SK-N-SH treated with all-trans-retinoic acid at 6 μM for 48 hours (cell line): ENCODE measurements around the gene TRPC6.

Source experiments
- ATAC-seq: fragments of 200-7000 bp; cut with Tn5 transposase; 3 replicates; pipeline ENCODE4 v1.9.1; 2020; ENCODE audit warnings: mild to moderate bottlenecking, moderate library complexity
- ARNTL ChIP-seq: fragments of 450-650 bp; formaldehyde crosslinking; IDR thresholded peaks from 2 replicates; pipeline ENCODE4 v1.5.0; 2020; ENCODE audit warnings: low read depth, mild to moderate bottlenecking, moderate library complexity, borderline replicate concordance
- BACH2 ChIP-seq: fragments of 250-450 bp; sonication (Bioruptor Pico); IDR thresholded peaks from 2 replicates; pipeline ENCODE4 v1.9.0; 2021; ENCODE audit warnings: mild to moderate bottlenecking, borderline replicate concordance
- CREB5 ChIP-seq: fragments of 250-450 bp; sonication (Bioruptor Pico); IDR thresholded peaks from 2 replicates; pipeline ENCODE4 v1.5.1; 2020; ENCODE audit warnings: low read depth, mild to moderate bottlenecking, moderate library complexity
- CSDC2 ChIP-seq: fragments of 250-450 bp; sonication (Bioruptor Pico); IDR thresholded peaks from 2 replicates; pipeline ENCODE4 v1.5.0; 2020; ENCODE audit warnings: mild to moderate bottlenecking, moderate library complexity
- CSRNP3 ChIP-seq: fragments of 250-450 bp; sonication (Bioruptor Pico); IDR thresholded peaks from 2 replicates; pipeline ENCODE4 v1.5.1; 2021; ENCODE audit warnings: mild to moderate bottlenecking, moderate library complexity
- ESRRG ChIP-seq: fragments of 250-450 bp; sonication (Bioruptor Pico); IDR thresholded peaks from 2 replicates; pipeline ENCODE4 v1.6.1; 2021; ENCODE audit warnings: mild to moderate bottlenecking
- GLIS3 ChIP-seq: fragments of 250-450 bp; sonication (Bioruptor Pico); IDR thresholded peaks from 2 replicates; pipeline ENCODE4 v1.5.0; 2020; ENCODE audit warnings: mild to moderate bottlenecking, moderate library complexity
- OSR1 ChIP-seq: fragments of 250-450 bp; sonication (Bioruptor Pico); IDR thresholded peaks from 2 replicates; pipeline ENCODE4 v1.8.0; 2022; ENCODE audit warnings: moderate library complexity, mild to moderate bottlenecking, inconsistent platforms
- PATZ1 ChIP-seq: fragments of 250-450 bp; sonication (Bioruptor Pico); IDR thresholded peaks from 2 replicates; pipeline ENCODE4 v1.8.0; 2020; ENCODE audit warnings: mild to moderate bottlenecking, moderate library complexity, borderline replicate concordance
- POU6F1 ChIP-seq: fragments of 250-450 bp; sonication (Bioruptor Pico); IDR thresholded peaks from 2 replicates; pipeline ENCODE4 v1.8.0; 2021; ENCODE audit warnings: low read depth, mild to moderate bottlenecking, moderate library complexity, borderline replicate concordance
- PPARA ChIP-seq: fragments of 250-450 bp; sonication (Bioruptor Pico); IDR thresholded peaks from 2 replicates; pipeline ENCODE4 v1.5.0; 2020; ENCODE audit warnings: mild to moderate bottlenecking, borderline replicate concordance
- RARB ChIP-seq: fragments of 250-450 bp; sonication (Bioruptor Pico); IDR thresholded peaks from 2 replicates; pipeline ENCODE4 v1.8.0; 2021; ENCODE audit warnings: mild to moderate bottlenecking, moderate library complexity
- SNAI2 ChIP-seq: fragments of 250-450 bp; sonication (Bioruptor Pico); IDR thresholded peaks from 2 replicates; pipeline ENCODE4 v1.5.0; 2020; ENCODE audit warnings: mild to moderate bottlenecking, moderate library complexity
- TCF4 ChIP-seq: fragments of 250-450 bp; sonication (Bioruptor Pico); IDR thresholded peaks from 2 replicates; pipeline ENCODE4 v1.8.0; 2021; ENCODE audit warnings: mild to moderate bottlenecking, moderate library complexity, borderline replicate concordance
- TOX ChIP-seq: fragments of 250-450 bp; sonication (Bioruptor Pico); IDR thresholded peaks from 2 replicates; pipeline ENCODE4 v1.8.0; 2021; ENCODE audit warnings: mild to moderate bottlenecking, moderate library complexity, borderline replicate concordance
- TSHZ2 ChIP-seq: fragments of 250-450 bp; sonication (Bioruptor Pico); IDR thresholded peaks from 2 replicates; pipeline ENCODE4 v1.5.0; 2020; ENCODE audit warnings: mild to moderate bottlenecking, moderate library complexity
- ZC3H10 ChIP-seq: fragments of 250-450 bp; sonication (Bioruptor Pico); IDR thresholded peaks from 2 replicates; pipeline ENCODE4 v1.5.1; 2021; ENCODE audit warnings: mild to moderate bottlenecking, moderate library complexity
- ZFP3 ChIP-seq: fragments of 250-450 bp; sonication (Bioruptor Pico); IDR thresholded peaks from 2 replicates; pipeline ENCODE4 v1.5.0; 2020; ENCODE audit warnings: mild to moderate bottlenecking, moderate library complexity
- ZFP30 ChIP-seq: fragments of 450-650 bp; formaldehyde crosslinking; IDR thresholded peaks from 2 replicates; pipeline ENCODE4 v1.5.0; 2022; ENCODE audit warnings: mild to moderate bottlenecking, moderate library complexity
- ZNF565 ChIP-seq: fragments of 450-650 bp; formaldehyde crosslinking; conservative IDR thresholded peaks from 2 replicates; pipeline ENCODE4 v1.5.0; 2020; ENCODE audit warnings: low read depth, mild to moderate bottlenecking, moderate library complexity
- ZNF8 ChIP-seq: fragments of 450-650 bp; formaldehyde crosslinking; IDR thresholded peaks from 2 replicates; pipeline ENCODE4 v1.5.0; 2020; ENCODE audit warnings: mild to moderate bottlenecking, moderate library complexity

The TRPC6 gene

GRCh38 chr11:101521821-101522220 is 62.0 kb downstream of the TRPC6 start:
- TF ChIP-seq CSDC2 = no peak
- TF ChIP-seq GLIS3 (CRISPR knock-in tag) = no peak
- TF ChIP-seq PPARA = no peak
- TF ChIP-seq BACH2 (CRISPR knock-in tag) = no peak
- TF ChIP-seq ZNF8 (CRISPR knock-in tag) = no peak
- no peak for TF ChIP-seq ZFP30 (CRISPR knock-in tag)
- TF ChIP-seq TSHZ2 (CRISPR knock-in tag) = no peak
- no peak for TF ChIP-seq RARB (CRISPR knock-in tag)
- no peak for TF ChIP-seq ZC3H10 (CRISPR knock-in tag)
- no peak for TF ChIP-seq SNAI2
- no peak for TF ChIP-seq ZFP3 (CRISPR knock-in tag)
- TF ChIP-seq TOX (CRISPR knock-in tag) = no peak
- TF ChIP-seq ESRRG (CRISPR knock-in tag) = no peak
- ATAC-seq = no peak

- TF ChIP-seq ZFP30 (CRISPR knock-in tag) (no peak), OSR1 (no peak), CSDC2 (no peak), PATZ1 (CRISPR knock-in tag) (no peak), GLIS3 (CRISPR knock-in tag) (no peak), PPARA (no peak), TSHZ2 (CRISPR knock-in tag) (no peak), POU6F1 (CRISPR knock-in tag) (no peak), CSRNP3 (no peak), RARB (CRISPR knock-in tag) (no peak), ZC3H10 (CRISPR knock-in tag) (no peak), ZFP3 (CRISPR knock-in tag) (no peak), CREB5 (CRISPR knock-in tag) (no peak), ZNF565 (CRISPR knock-in tag) (no peak), ESRRG (CRISPR knock-in tag) (no peak), ARNTL (CRISPR knock-in tag) (no peak), TCF4 (CRISPR knock-in tag) (no peak), TOX (CRISPR knock-in tag) (no peak), BACH2 (CRISPR knock-in tag) (no peak), SNAI2 (no peak)
- no peak for ATAC-seq
Observed at GRCh38 chr11:101516546-101516945, 67.3 kb downstream of the TRPC6 start.
